DND-41 (cell line): ENCODE results near the gene DPEP3.

Source experiments
- EZH2 ChIP-seq: IDR thresholded peaks from 3 replicates; pipeline ENCODE4 v1.6.1; 2012; ENCODE audit warnings: borderline replicate concordance, low read depth, mild to moderate bottlenecking, moderate library complexity, low read length, inconsistent platforms; ENCODE audit not compliant: severe bottlenecking
- TF ChIP-seq, protein P1 (sequence below): IDR thresholded peaks from 2 replicates; pipeline ENCODE4 v1.5.1; 2012; ENCODE audit warnings: borderline replicate concordance, low read length, moderate library complexity, mild to moderate bottlenecking; ENCODE audit not compliant: poor library complexity, severe bottlenecking; ENCODE audit errors: extremely low read depth

- TF ChIP-seq, protein P1, sequence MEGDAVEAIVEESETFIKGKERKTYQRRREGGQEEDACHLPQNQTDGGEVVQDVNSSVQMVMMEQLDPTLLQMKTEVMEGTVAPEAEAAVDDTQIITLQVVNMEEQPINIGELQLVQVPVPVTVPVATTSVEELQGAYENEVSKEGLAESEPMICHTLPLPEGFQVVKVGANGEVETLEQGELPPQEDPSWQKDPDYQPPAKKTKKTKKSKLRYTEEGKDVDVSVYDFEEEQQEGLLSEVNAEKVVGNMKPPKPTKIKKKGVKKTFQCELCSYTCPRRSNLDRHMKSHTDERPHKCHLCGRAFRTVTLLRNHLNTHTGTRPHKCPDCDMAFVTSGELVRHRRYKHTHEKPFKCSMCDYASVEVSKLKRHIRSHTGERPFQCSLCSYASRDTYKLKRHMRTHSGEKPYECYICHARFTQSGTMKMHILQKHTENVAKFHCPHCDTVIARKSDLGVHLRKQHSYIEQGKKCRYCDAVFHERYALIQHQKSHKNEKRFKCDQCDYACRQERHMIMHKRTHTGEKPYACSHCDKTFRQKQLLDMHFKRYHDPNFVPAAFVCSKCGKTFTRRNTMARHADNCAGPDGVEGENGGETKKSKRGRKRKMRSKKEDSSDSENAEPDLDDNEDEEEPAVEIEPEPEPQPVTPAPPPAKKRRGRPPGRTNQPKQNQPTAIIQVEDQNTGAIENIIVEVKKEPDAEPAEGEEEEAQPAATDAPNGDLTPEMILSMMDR: no peak
- TF ChIP-seq EZH2: no peak
These were observed 7.3 kb upstream of the DPEP3 start for GRCh38 chr16:67987460-67988160.
